GM19351 (cell line): Measurements from ENCODE around the gene ATP2C2.
"Not testable (repeated sequence)": the region's sequence is repeated elsewhere in the genome, so short reads cannot be mapped to it uniquely, and the experiment has no call there.

ENCODE experiments used
- ATAC-seq: cut with Tn5 transposase; IDR thresholded peaks from one replicate; pipeline ENCODE4 v1.9.1; 2021; ENCODE audit warnings: mild to moderate bottlenecking, moderate library complexity; ENCODE audit not compliant: unreplicated experiment

The ATP2C2 gene

GRCh38 chr16:84391151-84392030 is 23.1 kb downstream of the ATP2C2 start:
- no peak for ATAC-seq

DNA sequence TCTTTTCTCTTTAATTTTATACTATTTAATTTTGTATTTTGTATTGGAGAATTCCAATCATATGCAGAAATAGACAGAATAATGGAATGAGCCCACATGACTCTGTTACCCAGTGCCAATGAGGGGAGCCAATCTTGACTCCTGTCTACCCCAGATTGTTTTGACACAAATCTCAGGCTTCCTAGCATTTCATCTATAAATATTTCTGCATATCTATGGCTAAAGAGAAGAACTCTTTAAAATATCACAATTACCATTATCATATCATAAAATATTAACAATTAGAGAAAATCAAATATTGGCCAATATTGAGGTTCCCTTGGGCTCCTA is 23.7 kb downstream of the ATP2C2 start:
- no peak for ATAC-seq

DNA sequence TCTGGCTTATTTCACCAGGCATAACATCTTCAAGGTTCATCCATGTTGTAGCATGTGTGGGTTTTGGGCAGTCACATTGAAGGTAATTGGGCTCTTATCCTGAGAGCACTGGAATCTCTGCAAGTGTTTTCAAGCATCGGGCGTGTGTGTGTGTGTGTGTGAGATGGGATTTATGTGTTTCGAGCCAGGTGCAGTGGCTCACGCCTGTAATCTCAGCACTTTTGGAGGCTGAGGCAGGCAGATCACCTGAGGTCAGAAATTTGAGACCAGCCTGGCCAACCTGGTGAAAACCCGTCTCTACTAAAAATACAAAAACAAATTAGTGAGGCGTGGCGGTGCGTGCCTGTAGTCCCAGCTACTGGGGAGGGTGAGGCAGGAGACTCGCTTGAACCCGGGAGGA is 27.7 kb downstream of the ATP2C2 start:
- not testable (repeated sequence) for ATAC-seq

DNA sequence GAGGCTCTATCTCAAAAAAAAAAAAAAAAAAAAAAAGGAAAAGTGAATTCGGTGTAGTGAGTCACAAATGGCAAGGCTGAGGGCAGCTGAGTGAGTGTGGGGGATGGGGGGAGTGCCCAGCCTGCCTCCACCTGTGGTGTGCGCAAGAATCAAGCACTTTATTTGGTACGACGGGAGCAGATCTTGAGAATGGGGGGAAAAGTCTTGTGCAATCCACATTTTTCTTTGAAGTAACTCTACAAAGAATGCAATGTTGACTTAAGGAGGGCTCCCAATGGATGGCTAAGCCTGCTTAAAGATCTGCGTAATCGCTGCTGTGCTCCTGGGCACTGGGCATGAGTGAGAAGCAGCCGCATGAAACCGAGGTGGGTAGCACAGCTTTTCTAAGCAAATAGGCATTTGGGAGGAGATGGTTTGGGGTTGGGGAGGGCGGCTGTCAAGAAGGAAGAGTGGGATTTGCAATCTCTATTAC is 28.2 kb downstream of the ATP2C2 start:
- no peak for ATAC-seq

GRCh38 chr16:84397090-84397489 is 28.8 kb downstream of the ATP2C2 start:
- no peak for ATAC-seq

DNA sequence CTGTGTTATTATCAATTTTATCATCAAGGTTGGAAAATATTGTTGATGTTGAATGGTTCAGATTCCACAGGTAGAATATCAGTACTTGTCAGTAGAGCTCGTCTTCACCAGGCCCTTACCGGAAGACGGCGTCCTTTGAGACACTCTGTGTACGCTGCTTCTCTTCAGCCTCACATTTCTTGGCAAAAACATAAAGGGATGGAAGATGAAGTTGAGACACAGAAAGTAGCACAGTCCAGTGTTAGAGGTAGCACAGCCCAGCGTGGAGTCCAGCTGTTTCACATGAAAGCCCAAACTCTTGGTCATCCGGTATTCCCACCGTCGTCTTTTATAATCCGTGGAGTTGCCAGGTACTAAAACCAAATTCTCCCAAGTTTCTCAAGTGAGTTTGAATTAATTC is 30.4 kb downstream of the ATP2C2 start:
- no peak for ATAC-seq

GRCh38 chr16:84399912-84400311 is 31.6 kb downstream of the ATP2C2 start:
- not testable (repeated sequence) for ATAC-seq

GRCh38 chr16:84403435-84403834 is 35.1 kb downstream of the ATP2C2 start:
- ATAC-seq: not testable (repeated sequence)

DNA sequence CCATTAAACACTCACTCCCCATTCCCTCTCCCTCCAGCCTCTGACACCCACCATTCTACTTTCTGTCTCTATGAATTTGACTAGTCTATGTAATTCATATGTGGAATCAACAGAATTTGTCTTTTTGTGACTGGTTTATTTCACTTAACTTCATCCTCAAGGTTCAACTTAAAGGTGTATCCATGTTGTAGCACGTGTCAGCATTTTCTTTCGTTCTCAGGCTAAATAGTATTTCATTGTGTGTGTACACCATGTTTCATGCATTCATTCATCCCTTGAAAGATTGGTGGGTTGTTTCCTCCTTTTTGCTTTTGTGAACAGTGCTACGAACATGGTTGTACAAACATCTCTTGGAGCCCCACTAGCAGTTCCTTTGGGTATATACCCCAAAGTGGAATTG is 36.0 kb downstream of the ATP2C2 start:
- no peak for ATAC-seq

- no peak for ATAC-seq
Measured at GRCh38 chr16:84404936-84405639, 36.8 kb downstream of the ATP2C2 start.

DNA sequence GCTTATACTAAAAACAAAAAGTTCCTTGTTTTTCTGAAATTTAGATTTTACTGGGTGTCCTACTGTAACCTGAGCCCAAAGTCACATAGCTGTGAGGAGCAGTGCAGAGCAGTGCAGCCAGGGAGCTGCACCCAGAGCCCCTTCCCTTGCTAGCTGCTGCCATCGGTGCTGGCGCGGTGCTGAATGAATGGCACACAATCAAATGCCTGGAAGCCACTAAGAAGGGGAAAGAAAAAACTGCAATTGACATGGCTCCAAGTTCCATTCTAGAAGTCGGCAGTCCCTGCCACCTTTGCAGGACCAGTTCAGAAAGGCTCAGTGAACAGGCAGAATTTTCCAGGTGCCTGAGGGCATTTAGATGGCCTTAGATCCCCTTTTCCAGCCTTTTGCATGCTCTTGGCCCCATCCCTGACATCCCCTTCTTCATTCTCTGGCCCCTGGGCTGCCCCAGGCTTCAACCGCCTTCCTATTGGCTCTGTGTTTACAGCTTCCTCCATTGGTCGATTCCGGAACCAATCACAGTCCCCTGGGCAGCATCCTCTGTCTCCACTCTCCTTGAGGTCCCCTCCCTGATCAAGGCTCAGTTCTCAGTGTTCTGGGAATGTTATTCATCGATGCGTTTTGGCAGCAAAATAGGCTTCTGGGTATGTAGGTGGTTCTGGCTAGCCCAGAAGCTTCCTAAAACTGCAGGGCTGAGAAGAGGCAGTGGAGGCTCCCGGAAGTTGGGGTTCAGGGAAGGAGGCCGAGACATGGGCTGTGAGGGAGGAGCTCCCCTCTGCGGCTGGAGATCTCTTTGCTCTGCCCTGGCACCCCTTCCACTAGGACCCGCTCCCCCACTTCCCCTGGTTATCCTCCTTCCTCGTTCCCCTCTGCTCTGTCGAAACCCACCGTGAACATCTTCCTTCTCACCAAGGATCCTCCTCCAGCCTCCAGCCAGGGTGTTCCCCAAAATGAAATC is 37.9 kb downstream of the ATP2C2 start:
- no peak for ATAC-seq

GRCh38 chr16:84407588-84408313 is 39.4 kb downstream of the ATP2C2 start:
- no peak for ATAC-seq

DNA sequence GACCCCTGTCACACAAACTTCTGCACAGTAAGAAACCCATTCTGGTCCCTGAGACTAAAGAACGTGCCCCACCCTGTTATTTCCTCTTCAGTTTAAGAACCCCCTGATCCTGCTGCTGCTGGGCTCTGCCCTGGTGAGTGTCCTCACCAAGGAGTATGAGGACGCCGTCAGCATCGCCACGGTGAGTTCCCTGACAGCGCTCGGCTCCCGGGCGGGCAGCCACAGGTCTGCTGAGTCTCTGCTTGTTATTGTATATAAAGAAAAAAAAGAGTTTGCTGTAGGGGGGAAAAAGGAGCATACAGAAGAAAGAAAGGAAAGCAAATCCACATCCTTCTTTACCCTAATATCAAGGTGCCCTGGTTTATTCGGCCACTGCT is 40.0 kb downstream of the ATP2C2 start:
- ATAC-seq: no peak

DNA sequence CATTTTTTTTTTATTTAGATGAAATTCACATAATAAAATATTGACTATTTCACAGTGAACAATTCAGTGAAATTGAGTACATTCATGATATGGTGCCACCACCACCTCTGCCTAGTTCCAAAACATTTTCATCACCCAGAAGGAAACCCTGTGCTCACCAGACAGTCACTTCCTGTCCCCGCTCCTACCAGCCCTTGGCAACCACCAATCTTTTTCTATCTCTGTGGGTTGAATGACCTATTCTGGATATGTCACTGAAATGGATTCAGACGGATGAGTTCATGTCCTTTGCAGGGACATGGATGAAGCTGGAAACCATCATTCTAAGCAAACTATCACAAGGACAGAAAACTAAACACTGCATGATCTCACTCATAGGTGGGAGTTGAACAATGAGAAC is 40.5 kb downstream of the ATP2C2 start:
- no peak for ATAC-seq

DNA sequence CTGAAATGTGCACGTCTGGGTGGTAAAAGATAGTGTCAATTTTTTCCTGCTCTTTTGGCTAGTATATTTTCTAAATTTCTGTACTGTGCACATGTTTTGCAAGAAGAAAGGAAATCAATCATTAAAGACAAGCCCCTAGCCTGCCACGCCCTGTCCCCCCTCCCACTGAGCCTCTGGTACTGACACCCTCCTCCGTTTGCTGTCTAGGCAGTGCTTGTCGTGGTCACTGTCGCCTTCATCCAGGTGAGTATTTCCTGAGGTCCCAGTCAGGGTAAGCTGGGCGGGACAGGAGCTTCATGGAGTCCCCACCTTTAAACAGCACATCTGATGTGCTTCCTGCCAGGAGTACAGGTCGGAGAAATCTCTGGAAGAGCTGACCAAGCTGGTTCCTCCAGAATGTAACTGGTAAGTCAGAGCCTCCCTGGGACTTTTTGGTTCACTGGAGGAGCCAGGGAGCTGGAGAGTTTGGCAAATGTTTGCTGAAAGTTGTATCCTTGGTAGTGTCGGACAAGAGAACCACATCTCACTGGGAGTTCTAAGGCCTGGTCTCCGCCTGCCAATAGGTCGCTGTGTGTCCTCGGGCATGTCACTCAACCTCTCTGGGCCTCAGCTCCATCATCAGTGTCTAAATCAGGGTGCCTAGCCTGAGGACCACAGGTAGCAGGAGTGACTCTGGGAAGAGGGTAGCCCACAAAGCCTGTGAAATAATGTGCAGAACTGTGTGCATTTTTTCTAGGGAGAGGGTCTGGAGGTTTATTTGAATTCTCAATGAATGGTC is 42.2 kb downstream of the ATP2C2 start:
- no peak for ATAC-seq

DNA sequence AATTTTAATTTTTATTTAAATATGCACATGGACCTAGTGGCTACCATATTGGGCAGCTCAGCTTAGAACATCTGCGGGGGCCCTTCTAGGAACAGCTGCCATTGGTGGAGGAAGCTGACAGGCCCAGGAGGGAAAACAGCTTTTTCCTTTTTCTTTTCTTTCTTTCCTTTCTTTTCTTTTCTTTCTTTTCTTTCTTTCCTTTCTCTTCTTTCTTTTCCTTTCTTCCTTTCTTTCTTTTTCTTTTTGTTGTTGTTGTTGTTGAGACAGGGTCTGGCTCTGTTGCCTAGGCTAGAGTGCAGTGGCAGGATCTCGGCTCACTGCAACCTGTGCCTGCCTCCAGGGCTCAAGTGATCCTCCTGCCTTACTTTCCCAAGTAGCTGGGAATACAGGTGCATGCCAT is 43.4 kb downstream of the ATP2C2 start:
- no peak for ATAC-seq

- no peak for ATAC-seq
Measured at GRCh38 chr16:84412262-84412661, 43.9 kb downstream of the ATP2C2 start.

DNA sequence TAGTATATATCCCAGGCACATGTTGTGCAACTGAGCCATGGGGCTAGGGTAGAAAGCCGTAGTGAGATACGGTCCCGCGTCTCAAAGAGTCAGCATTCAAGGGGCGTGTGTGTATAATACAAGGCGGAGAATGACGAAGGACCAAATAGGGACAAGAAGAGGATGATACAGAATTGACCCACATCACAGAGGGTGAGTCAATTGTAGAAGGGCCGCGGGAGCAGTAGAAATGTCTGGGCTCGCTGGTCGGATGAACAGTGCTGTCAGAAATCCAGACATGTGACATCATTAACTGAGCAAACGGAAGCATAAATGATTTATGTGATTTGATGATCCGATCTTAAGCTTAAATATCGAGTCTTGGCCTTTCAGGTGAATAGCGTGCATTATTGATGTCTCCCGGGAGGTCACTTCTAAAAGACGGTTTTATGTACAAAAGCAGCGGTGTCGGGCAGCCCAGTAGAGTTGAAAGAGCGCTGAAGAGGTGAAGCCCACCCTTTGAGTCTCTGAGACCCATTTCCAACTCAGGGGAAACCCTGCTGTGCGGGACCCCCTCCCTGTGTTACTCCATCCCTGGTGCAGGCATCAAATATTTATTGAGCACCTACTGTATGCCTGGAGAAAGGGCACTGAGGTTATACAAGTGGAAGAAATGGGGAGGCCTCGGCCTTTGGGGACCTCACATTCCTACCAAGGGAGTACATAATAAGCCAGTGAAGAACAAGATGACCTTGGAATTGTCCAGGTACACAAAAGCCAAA is 45.1 kb downstream of the ATP2C2 start:
- no peak for ATAC-seq

DNA sequence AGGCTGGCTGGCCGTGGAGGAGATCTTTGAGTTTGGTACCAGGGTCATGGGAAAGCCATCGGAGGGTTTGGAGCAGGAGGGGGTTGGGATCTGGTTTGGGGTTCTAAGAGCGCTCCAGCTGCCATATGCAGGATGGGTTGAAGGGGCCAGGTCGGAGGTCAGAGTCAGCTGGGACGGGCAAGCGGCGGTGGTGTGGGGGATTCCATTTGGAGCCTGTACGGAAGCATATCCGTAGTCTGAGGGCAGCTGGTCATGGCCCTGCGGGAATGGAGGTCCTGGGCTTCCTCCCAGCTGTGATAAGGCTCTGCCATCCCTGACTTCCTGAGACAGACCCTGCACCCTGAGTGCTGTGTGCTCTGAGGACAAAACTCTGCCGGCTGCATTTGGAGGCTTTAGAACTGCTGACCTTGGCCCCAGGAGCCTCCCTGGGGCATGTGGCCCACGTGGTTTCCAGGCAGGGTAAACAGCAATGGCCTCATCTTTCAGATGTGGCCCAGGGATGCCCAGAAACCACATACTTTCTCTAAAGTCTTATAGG is 46.5 kb downstream of the ATP2C2 start:
- ATAC-seq: no peak
